ENCODE results near the gene GKN1. TPM values are rescaled to one million over a fixed set of nuclear protein-coding genes. Genes with fewer than 3 reads are reported as not detected.

GKN1 gene
- total RNA-seq, 2 donors from 2014 or later = not detected

DNA sequence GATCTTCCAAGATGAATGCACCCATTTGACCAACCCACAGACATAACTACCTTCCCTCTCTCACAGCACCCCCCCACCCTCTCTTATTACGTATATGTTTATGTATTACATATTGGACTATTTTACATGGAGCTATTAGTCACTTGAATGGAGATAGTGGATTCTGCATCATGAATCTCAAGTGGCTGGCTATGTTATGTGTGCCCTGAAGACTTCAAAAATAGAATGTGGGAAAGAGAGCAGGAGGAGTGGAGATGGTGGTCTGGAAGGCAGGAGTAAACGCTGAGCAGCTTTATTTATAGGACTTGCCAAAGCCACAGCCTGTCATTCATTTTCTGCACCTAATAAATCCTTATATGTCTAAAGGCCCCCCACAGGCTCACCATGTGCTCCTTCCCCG, 43.4 kb downstream of the GKN1 start:
- Histone ChIP-seq H3K27ac (no peak overlapping the region), H3K36me3 (replicated peaks in 1 of 2; ENCODE audit: insufficient read depth in 1 of 2, low read depth in 2 of 2) (no peaks in the 10 kb centered on the region), H3K4me1 (peaks cover 10% of the 10 kb centered on the region), H3K9me3 (no peaks in the 10 kb centered on the region), H3K27me3 (peaks cover 0 to 13% of the 10 kb centered on the region in 2 donors), H3K4me3 (no peak overlapping the region)
- DNase-seq (no peak), ATAC-seq (no peak)
- intact Hi-C loops (cut with DNase I) = no loop called here
- WGBS, 2 donors = 72 to 75% methylated on average over 3 of the region's 3 CpGs
- TF ChIP-seq, protein P1, sequence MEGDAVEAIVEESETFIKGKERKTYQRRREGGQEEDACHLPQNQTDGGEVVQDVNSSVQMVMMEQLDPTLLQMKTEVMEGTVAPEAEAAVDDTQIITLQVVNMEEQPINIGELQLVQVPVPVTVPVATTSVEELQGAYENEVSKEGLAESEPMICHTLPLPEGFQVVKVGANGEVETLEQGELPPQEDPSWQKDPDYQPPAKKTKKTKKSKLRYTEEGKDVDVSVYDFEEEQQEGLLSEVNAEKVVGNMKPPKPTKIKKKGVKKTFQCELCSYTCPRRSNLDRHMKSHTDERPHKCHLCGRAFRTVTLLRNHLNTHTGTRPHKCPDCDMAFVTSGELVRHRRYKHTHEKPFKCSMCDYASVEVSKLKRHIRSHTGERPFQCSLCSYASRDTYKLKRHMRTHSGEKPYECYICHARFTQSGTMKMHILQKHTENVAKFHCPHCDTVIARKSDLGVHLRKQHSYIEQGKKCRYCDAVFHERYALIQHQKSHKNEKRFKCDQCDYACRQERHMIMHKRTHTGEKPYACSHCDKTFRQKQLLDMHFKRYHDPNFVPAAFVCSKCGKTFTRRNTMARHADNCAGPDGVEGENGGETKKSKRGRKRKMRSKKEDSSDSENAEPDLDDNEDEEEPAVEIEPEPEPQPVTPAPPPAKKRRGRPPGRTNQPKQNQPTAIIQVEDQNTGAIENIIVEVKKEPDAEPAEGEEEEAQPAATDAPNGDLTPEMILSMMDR (IDR thresholded peaks at IDR 0.05) = no peak
- TF ChIP-seq POLR2A (IDR thresholded peaks at IDR 0.05) = no peak

DNA sequence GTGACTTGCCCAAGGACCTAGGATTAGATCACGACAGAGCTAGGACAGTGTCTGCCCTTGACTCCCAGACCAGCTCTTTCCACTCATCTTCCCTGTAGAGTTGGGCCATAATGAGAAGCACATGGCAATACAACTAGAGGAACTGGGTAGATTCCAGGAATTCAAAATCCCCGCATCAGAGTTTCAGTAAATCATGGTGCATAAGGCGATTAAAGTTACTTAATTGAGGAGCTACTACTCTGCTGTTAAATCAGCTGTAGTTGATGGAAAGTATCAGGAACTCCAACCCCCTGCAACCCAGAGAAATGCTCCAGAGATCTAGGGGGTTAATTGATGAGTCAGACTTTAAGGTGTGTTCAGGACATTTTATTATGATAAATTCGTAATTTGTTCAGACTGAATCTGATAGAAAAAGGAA, 44.3 kb downstream of the GKN1 start:
- TF ChIP-seq, protein P1 (IDR thresholded peaks at IDR 0.05) = no peak
- TF ChIP-seq POLR2A (IDR thresholded peaks at IDR 0.05) = no peak
- Histone ChIP-seq H3K36me3 (replicated peaks in 1 of 2; ENCODE audit: insufficient read depth in 1 of 2, low read depth in 2 of 2) (no peaks in the 10 kb centered on the region), H3K4me3 (no peak overlapping the region), H3K27me3 (peaks cover 0 to 12% of the 10 kb centered on the region in 2 donors), H3K4me1 (peaks cover 3% of the 10 kb centered on the region), H3K27ac (no peak overlapping the region), H3K9me3 (no peaks in the 10 kb centered on the region)
- ATAC-seq (no peak), DNase-seq (no peak)
- intact Hi-C loops (cut with DNase I) = no loop called here
- WGBS, 2 donors = 64 to 76% methylated on average over 4 of the region's 4 CpGs

DNA sequence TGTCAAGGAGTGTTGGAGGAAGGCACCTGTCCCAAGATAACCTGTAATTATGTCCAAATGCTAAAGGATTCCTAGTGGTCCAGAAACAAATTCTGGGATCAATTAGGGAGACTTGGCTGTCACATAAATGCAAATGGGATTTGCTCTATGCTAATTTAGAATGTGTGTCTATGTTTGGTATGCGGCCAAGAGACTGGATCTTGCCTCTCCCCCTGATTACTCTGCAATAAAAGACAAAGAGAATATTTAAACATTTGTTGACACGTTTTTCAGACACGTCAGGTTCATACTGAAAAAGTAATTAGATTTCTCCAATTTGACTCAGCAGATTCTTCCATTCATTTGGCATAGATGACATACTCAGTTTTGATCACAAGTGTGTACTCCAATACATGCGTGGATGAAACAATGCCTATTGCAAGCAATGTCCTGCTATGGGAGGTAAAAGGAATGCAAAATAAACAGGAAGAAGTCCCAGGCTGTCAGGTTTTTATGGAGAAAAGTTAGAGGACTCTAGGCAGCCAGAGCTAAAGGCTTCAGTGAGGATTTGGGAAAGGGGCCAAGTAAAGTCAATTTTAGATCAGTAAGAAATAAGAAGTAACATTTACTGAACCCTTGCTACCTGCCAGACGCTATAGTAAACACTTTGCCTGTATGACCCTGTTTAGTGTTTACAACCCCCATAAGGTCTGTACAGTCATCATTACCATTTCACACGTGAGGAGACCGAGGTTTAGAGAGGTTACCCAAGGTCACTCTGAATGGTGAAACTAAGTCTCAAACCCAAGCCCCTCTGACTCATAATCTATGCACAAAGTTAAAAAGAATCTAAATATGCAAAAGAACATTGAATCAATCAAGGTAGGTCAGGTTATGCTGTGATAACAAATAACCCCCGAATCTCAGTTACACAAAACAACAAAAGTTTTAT, 46.3 kb downstream of the GKN1 start:
- Histone ChIP-seq H3K9me3 (no peaks in the 10 kb centered on the region), H3K4me1 (no peaks in the 10 kb centered on the region), H3K36me3 (replicated peaks in 1 of 2; ENCODE audit: insufficient read depth in 1 of 2, low read depth in 2 of 2) (no peaks in the 10 kb centered on the region), H3K4me3 (no peak overlapping the region), H3K27me3 (no peaks in the 10 kb centered on the region), H3K27ac (no peak overlapping the region)
- no peak for TF ChIP-seq POLR2A (IDR thresholded peaks at IDR 0.05)
- TF ChIP-seq, protein P1 (IDR thresholded peaks at IDR 0.05) = no peak
- ATAC-seq (no peak), DNase-seq (no peak)
- intact Hi-C loops (cut with DNase I) = no loop called here
- WGBS, 2 donors = 60 to 61% methylated on average over 8 of the region's 8 CpGs

DNA sequence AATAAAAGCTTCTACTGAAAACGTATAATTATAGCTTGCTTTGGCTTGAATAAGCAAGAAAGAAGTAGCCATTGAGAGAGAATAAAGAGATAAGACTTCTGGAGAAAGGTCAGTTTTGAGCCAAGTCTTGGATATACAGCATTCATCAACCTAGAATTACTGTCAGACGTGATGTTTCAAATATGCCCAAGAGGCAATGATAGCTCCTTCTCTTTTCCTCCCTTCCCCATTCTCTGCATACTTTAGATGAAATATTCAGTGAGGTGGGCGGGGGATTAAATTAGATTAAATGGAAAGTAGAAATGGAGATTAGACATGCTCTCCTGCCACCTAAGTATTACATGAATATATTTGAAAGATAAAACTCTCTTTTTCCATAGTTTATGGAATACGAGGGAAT, 47.3 kb downstream of the GKN1 start:
- 67 to 71% methylated on average over 4 of the region's 4 CpGs for WGBS, 2 donors
- ATAC-seq (no peak), DNase-seq (no peak)
- no peak overlapping the region for H3K27ac ChIP-seq
- H3K4me3 ChIP-seq = no peak overlapping the region
- no peaks in the 10 kb centered on the region for H3K27me3 ChIP-seq
- no peaks in the 10 kb centered on the region for H3K9me3 ChIP-seq
- H3K36me3 ChIP-seq (replicated peaks in 1 of 2; ENCODE audit: insufficient read depth in 1 of 2, low read depth in 2 of 2) = no peaks in the 10 kb centered on the region
- TF ChIP-seq, protein P1 (IDR thresholded peaks at IDR 0.05) = no peak
- no peak for TF ChIP-seq POLR2A (IDR thresholded peaks at IDR 0.05)
- no peaks in the 10 kb centered on the region for H3K4me1 ChIP-seq
- intact Hi-C loops (cut with DNase I) = no loop called here

Measured in body of pancreas (tissue), 4 donors.